HEK293 (cell line): ENCODE measurements around the gene RTRAF.

ENCODE experiments used
- CTCF ChIA-PET: fragments of 350-600 bp; formaldehyde crosslinking; extraction: SDS; loops from one replicate; lab custom pipeline; 2021; ENCODE audit warnings: antibody characterized with exemption; lab: Yijun Ruan, JAX
- POLR2A ChIA-PET: fragments of 300-600 bp; formaldehyde crosslinking; extraction: SDS; loops from one replicate; lab custom pipeline; 2020; ENCODE audit warnings: antibody characterized with exemption, inconsistent platforms; lab: Yijun Ruan, JAX
- H3K27ac ChIP-seq: fragments of 200-500 bp; sonication (Bioruptor generic); 2 replicates; pipeline ENCODE4 v1.5.1; 2014; ENCODE audit warnings: low read depth, low read length, control low read depth, inconsistent platforms; ENCODE audit errors: extremely low read depth
- H3K36me3 ChIP-seq, 2 experiments: fragments of 200-500 bp in 1 of 2; sonication (Bioruptor generic) in 1 of 2; 1 replicate in 1 of 2; 2 replicates in 1 of 2; pipeline ENCODE4 v1.5.1; 2014 to 2017; ENCODE audit warnings: inconsistent platforms in 2 of 2, low read length in 2 of 2; ENCODE audit not compliant: control insufficient read depth in 2 of 2, insufficient read depth in 1 of 2
- H3K4me1 ChIP-seq: fragments of 200-500 bp; sonication (Bioruptor generic); 2 replicates; pipeline ENCODE4 v1.5.1; 2014; ENCODE audit warnings: mild to moderate bottlenecking, low read length, inconsistent platforms; ENCODE audit not compliant: control insufficient read depth, insufficient read depth
- H3K4me3 ChIP-seq: 2 replicates; pipeline ENCODE4 v1.5.1; 2011; ENCODE audit warnings: low read depth, mild to moderate bottlenecking, control low read depth, low read length, moderate library complexity
- H3K9me3 ChIP-seq: fragments of 200-500 bp; sonication (Bioruptor generic); 2 replicates; pipeline ENCODE4 v1.5.1; 2014; ENCODE audit warnings: low read depth, low read length, inconsistent platforms; ENCODE audit not compliant: control insufficient read depth, insufficient read depth
- KLF10 ChIP-seq: fragments of 450-650 bp; IDR thresholded peaks from 2 replicates; pipeline ENCODE4 v1.5.1; 2018; ENCODE audit warnings: missing biosample characterization, mild to moderate bottlenecking, missing genetic modification characterization
- KLF16 ChIP-seq: fragments of 450-650 bp; formaldehyde crosslinking; IDR thresholded peaks from 2 replicates; pipeline ENCODE4 v1.5.1; 2017; ENCODE audit warnings: missing biosample characterization, missing genetic modification characterization
- KLF9 ChIP-seq: fragments of 450-650 bp; formaldehyde crosslinking; IDR thresholded peaks from 2 replicates; pipeline ENCODE4 v1.5.1; 2016; ENCODE audit warnings: missing biosample characterization, missing genetic modification characterization, low read depth
- PRDM1 ChIP-seq: fragments of 450-650 bp; formaldehyde crosslinking; IDR thresholded peaks from 2 replicates; pipeline ENCODE4; 2016; ENCODE audit warnings: missing biosample characterization, missing genetic modification characterization
- RBAK ChIP-seq: fragments of 450-650 bp; formaldehyde crosslinking; IDR thresholded peaks from 2 replicates; pipeline ENCODE4 v1.5.1; 2016; ENCODE audit warnings: missing biosample characterization, missing genetic modification characterization
- SALL2 ChIP-seq: fragments of 450-650 bp; formaldehyde crosslinking; IDR thresholded peaks from 2 replicates; pipeline ENCODE4 v1.5.0; 2017; ENCODE audit warnings: missing biosample characterization, mild to moderate bottlenecking, missing genetic modification characterization, borderline replicate concordance
- SP3 ChIP-seq: fragments of 450-650 bp; formaldehyde crosslinking; IDR thresholded peaks from 2 replicates; pipeline ENCODE4 v1.5.1; 2016; ENCODE audit warnings: missing biosample characterization, missing genetic modification characterization
- SP7 ChIP-seq: fragments of 450-650 bp; formaldehyde crosslinking; IDR thresholded peaks from 2 replicates; pipeline ENCODE4 v1.5.1; 2016; ENCODE audit warnings: missing biosample characterization, missing genetic modification characterization
- TRIM28 ChIP-seq: IDR thresholded peaks from 2 replicates; pipeline ENCODE4 v1.6.1; 2011; ENCODE audit warnings: low read length, control low read depth, borderline replicate concordance
- ZBTB11 ChIP-seq: fragments of 450-650 bp; formaldehyde crosslinking; conservative IDR thresholded peaks from 2 replicates; pipeline ENCODE4 v1.5.1; 2016; ENCODE audit warnings: low read depth, missing biosample characterization, missing genetic modification characterization
- ZBTB20 ChIP-seq: fragments of 450-650 bp; formaldehyde crosslinking; IDR thresholded peaks from 2 replicates; pipeline ENCODE4 v1.5.1; 2016; ENCODE audit warnings: missing biosample characterization, missing genetic modification characterization
- ZBTB26 ChIP-seq: fragments of 450-650 bp; formaldehyde crosslinking; optimal IDR thresholded peaks from 2 replicates; pipeline ENCODE3; 2016; ENCODE audit warnings: missing biosample characterization, mild to moderate bottlenecking, missing genetic modification characterization
- ZBTB48 ChIP-seq: fragments of 450-650 bp; formaldehyde crosslinking; IDR thresholded peaks from 2 replicates; pipeline ENCODE4 v1.5.1; 2016; ENCODE audit warnings: missing biosample characterization, missing genetic modification characterization
- ZBTB7A ChIP-seq: fragments of 450-650 bp; formaldehyde crosslinking; IDR thresholded peaks from 2 replicates; pipeline ENCODE4 v1.5.1; 2016; ENCODE audit warnings: low read depth, missing biosample characterization, missing genetic modification characterization
- ZFP69B ChIP-seq: fragments of 450-650 bp; formaldehyde crosslinking; IDR thresholded peaks from 2 replicates; pipeline ENCODE4 v1.5.1; 2016; ENCODE audit warnings: missing biosample characterization, missing genetic modification characterization
- ZNF2 ChIP-seq: fragments of 450-650 bp; formaldehyde crosslinking; IDR thresholded peaks from 2 replicates; pipeline ENCODE4 v1.5.1; 2016; ENCODE audit warnings: missing biosample characterization, missing genetic modification characterization
- ZNF211 ChIP-seq: fragments of 450-650 bp; formaldehyde crosslinking; IDR thresholded peaks from 2 replicates; pipeline ENCODE4 v1.5.1; 2016; ENCODE audit warnings: low read depth, missing biosample characterization, missing genetic modification characterization
- ZNF223 ChIP-seq: fragments of 450-650 bp; formaldehyde crosslinking; IDR thresholded peaks from 2 replicates; pipeline ENCODE4 v1.5.1; 2016; ENCODE audit warnings: missing biosample characterization, missing genetic modification characterization
- ZNF335 ChIP-seq: fragments of 450-650 bp; formaldehyde crosslinking; conservative IDR thresholded peaks from 2 replicates; pipeline ENCODE4 v1.5.1; 2016; ENCODE audit warnings: missing biosample characterization, missing genetic modification characterization
- ZNF366 ChIP-seq: fragments of 450-650 bp; formaldehyde crosslinking; conservative IDR thresholded peaks from 2 replicates; pipeline ENCODE4 v1.5.1; 2016; ENCODE audit warnings: missing biosample characterization, missing genetic modification characterization
- ZNF391 ChIP-seq: fragments of 450-650 bp; formaldehyde crosslinking; IDR thresholded peaks from 2 replicates; pipeline ENCODE4 v1.5.1; 2016; ENCODE audit warnings: low read depth, missing biosample characterization, missing genetic modification characterization, borderline replicate concordance
- ZNF394 ChIP-seq: fragments of 450-650 bp; formaldehyde crosslinking; IDR thresholded peaks from 2 replicates; pipeline ENCODE4 v1.5.1; 2016; ENCODE audit warnings: missing biosample characterization, missing genetic modification characterization, mild to moderate bottlenecking, moderate library complexity, borderline replicate concordance
- ZNF501 ChIP-seq: fragments of 450-650 bp; formaldehyde crosslinking; IDR thresholded peaks from 2 replicates; pipeline ENCODE4 v1.5.1; 2016; ENCODE audit warnings: missing biosample characterization, missing genetic modification characterization
- ZNF596 ChIP-seq: fragments of 450-650 bp; IDR thresholded peaks from 2 replicates; pipeline ENCODE4 v1.5.0; 2018; ENCODE audit warnings: missing biosample characterization, mild to moderate bottlenecking, missing genetic modification characterization, moderate library complexity
- ZNF600 ChIP-seq: fragments of 450-650 bp; formaldehyde crosslinking; IDR thresholded peaks from 2 replicates; pipeline ENCODE4 v1.5.1; 2016; ENCODE audit warnings: missing biosample characterization, missing genetic modification characterization
- ZNF747 ChIP-seq: fragments of 450-650 bp; formaldehyde crosslinking; IDR thresholded peaks from 2 replicates; pipeline ENCODE4 v1.5.1; 2016; ENCODE audit warnings: missing biosample characterization, missing genetic modification characterization
- ZNF76 ChIP-seq: fragments of 450-650 bp; formaldehyde crosslinking; IDR thresholded peaks from 2 replicates; pipeline ENCODE4; 2016; ENCODE audit warnings: low read depth, missing biosample characterization, missing genetic modification characterization, borderline replicate concordance
- ZNF777 ChIP-seq: fragments of 450-650 bp; formaldehyde crosslinking; IDR thresholded peaks from 2 replicates; pipeline ENCODE4 v1.5.1; 2017; ENCODE audit warnings: missing biosample characterization, missing genetic modification characterization, borderline replicate concordance
- ZSCAN16 ChIP-seq: fragments of 450-650 bp; formaldehyde crosslinking; IDR thresholded peaks from 2 replicates; pipeline ENCODE4 v1.5.1; 2016; ENCODE audit warnings: missing biosample characterization, missing genetic modification characterization
- TF ChIP-seq, protein P1 (sequence below): fragments of 450-650 bp; formaldehyde crosslinking; IDR thresholded peaks from 2 replicates; pipeline ENCODE4 v1.5.1; 2016; ENCODE audit warnings: missing biosample characterization, missing genetic modification characterization

The RTRAF gene

GRCh38 chr14:51989293-51990234, at the start of gene RTRAF:
Gene RTRAF, plus strand, starts transcription at chr14:51989546. Its CDS starts 94 bp downstream, at chr14:51989640.
- H3K36me3 ChIP-seq = peaks cover 33 to 35% of the 10 kb centered on the region in 2 experiments
- peak within 1 kb of the TSS; percentile 70 for H3K27ac ChIP-seq
- peak within 1 kb of the TSS; percentile 97 for H3K4me3 ChIP-seq
- H3K9me3 ChIP-seq = no peaks in the 10 kb centered on the region
- ChIA-PET CTCF (interaction anchor here (0.6 kb wide), 1 partner anchor 196 kb away, joined by 3 read pairs; no protein-coding TSS in a partner anchor), POLR2A (interaction anchor here (1.5 kb wide), 1 partner anchor 82 kb away, joined by 3 read pairs; no protein-coding TSS in a partner anchor)
- peaks cover 4% of the 10 kb centered on the region; the same call in 1 of the 2 replicates for H3K4me1 ChIP-seq
- TF ChIP-seq KLF9 (tag by site-specific recombination) (peak; percentile 53; the same call in 1 of the 2 replicates), ZFP69B (tag by site-specific recombination) (peak; percentile 58; the same call in 1 of the 2 replicates), KLF10 (tag by site-specific recombination) (peak; percentile 81), ZNF391 (tag by site-specific recombination) (no peak), PRDM1 (tag by site-specific recombination) (peak; percentile 80), ZBTB26 (tag by site-specific recombination) (peak; percentile 71), KLF16 (tag by site-specific recombination) (peak; percentile 90), SP7 (tag by site-specific recombination) (peak; percentile 59), ZNF76 (tag by site-specific recombination) (peak; percentile 46; the same call in 1 of the 2 replicates), ZNF366 (tag by site-specific recombination) (0 out of 2 replicates have a peak, but pooled peaks have one; percentile 5), ZNF335 (tag by site-specific recombination) (peak; percentile 99), ZNF600 (tag by site-specific recombination) (peak; percentile 61), ZSCAN16 (0 out of 2 replicates have a peak, but pooled peaks have one; percentile 17), ZNF394 (tag by site-specific recombination) (peak; percentile 64; the same call in 1 of the 2 replicates), ZNF747 (tag by site-specific recombination) (no peak), ZBTB7A (tag by site-specific recombination) (peak; percentile 56; the same call in 1 of the 2 replicates), ZNF501 (0 out of 2 replicates have a peak, but pooled peaks have one; percentile 60), ZBTB11 (no peak; the same call in 1 of the 2 replicates), ZNF2 (peak; percentile 57; the same call in 1 of the 2 replicates), RBAK (tag by site-specific recombination) (no peak), ZNF223 (peak; percentile 93), ZNF777 (tag by site-specific recombination) (peak; percentile 79; the same call in 1 of the 2 replicates), TRIM28 (peak; percentile 63; the same call in 1 of the 2 replicates), ZBTB20 (tag by site-specific recombination) (peak; percentile 65), SALL2 (tag by site-specific recombination) (no peak), ZBTB48 (tag by site-specific recombination) (peak; percentile 70), SP3 (tag by site-specific recombination) (peak; percentile 88), ZNF596 (tag by site-specific recombination) (peak; percentile 57), ZNF211 (tag by site-specific recombination) (no peak)
- TF ChIP-seq, protein P1, sequence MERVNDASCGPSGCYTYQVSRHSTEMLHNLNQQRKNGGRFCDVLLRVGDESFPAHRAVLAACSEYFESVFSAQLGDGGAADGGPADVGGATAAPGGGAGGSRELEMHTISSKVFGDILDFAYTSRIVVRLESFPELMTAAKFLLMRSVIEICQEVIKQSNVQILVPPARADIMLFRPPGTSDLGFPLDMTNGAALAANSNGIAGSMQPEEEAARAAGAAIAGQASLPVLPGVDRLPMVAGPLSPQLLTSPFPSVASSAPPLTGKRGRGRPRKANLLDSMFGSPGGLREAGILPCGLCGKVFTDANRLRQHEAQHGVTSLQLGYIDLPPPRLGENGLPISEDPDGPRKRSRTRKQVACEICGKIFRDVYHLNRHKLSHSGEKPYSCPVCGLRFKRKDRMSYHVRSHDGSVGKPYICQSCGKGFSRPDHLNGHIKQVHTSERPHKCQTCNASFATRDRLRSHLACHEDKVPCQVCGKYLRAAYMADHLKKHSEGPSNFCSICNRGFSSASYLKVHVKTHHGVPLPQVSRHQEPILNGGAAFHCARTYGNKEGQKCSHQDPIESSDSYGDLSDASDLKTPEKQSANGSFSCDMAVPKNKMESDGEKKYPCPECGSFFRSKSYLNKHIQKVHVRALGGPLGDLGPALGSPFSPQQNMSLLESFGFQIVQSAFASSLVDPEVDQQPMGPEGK = 0 out of 2 replicates have a peak, but pooled peaks have one; percentile 46
